Activated CD4-positive, alpha-beta T cell treated with anti-CD3 and anti-CD28 coated beads for 36 hours (primary cell): ENCODE measurements around the gene COL21A1. TPM values are rescaled to one million over a fixed set of nuclear protein-coding genes. Genes with fewer than 3 reads are reported as not detected.
"Not testable (repeated sequence)": the region's sequence is repeated elsewhere in the genome, so short reads cannot be mapped to it uniquely, and the experiment has no call there.

Experiments used
- ATAC-seq: fragments of 200-7000 bp; cut with Tn5 transposase; one replicate; pipeline ENCODE4 v1.10.0; 2021; ENCODE audit warnings: mild to moderate bottlenecking, moderate library complexity
- CTCF ChIA-PET: fragments of 350-600 bp; sonication (Branson Sonifier 250); formaldehyde crosslinking; loops from one replicate; lab custom pipeline; 2021; ENCODE audit warnings: antibody characterized with exemption; lab: Charles Lee
- POLR2A ChIA-PET: fragments of 350-600 bp; sonication (Branson Sonifier 250); formaldehyde crosslinking; loops from one replicate; lab custom pipeline; 2021; ENCODE audit warnings: antibody characterized with exemption, inconsistent platforms; lab: Charles Lee
- DNase-seq: peaks from one replicate; pipeline ENCODE4 v3.0.0-alpha.2; 2020
- H3K27ac Mint-ChIP-seq: one replicate; pipeline ENCODE4 v1.8.0; 2021; ENCODE audit warnings: mixed read lengths
- H3K27me3 Mint-ChIP-seq: one replicate; pipeline ENCODE4 v1.8.0; 2021; ENCODE audit warnings: mixed read lengths
- H3K36me3 Mint-ChIP-seq: one replicate; pipeline ENCODE4 v1.8.0; 2021; ENCODE audit warnings: low read depth, mixed read lengths
- H3K4me1 Mint-ChIP-seq: one replicate; pipeline ENCODE4 v1.8.0; 2021; ENCODE audit warnings: mixed read lengths
- H3K4me3 Mint-ChIP-seq: one replicate; pipeline ENCODE4 v1.8.0; 2021; ENCODE audit warnings: mild to moderate bottlenecking, moderate library complexity, mixed read lengths
- H3K9me3 Mint-ChIP-seq: one replicate; pipeline ENCODE4 v1.8.0; 2021; ENCODE audit warnings: low read depth, mixed read lengths
- intact Hi-C, 2 experiments: fragments of 100-400 bp; cut with DNase I in 1 of 2; cut with micrococcal nuclease in 1 of 2; formaldehyde crosslinking; loops; one replicate each; pipeline versions ENCODE4 v1.14.2 to v1.15.1; 2022 to 2024; cut with DNase I, micrococcal nuclease
- total RNA-seq, 2 experiments: library from RNA; stranded (reverse); gene quantifications; one replicate each; pipeline ENCODE4 v1.2.3, GENCODE V29; 2021

COL21A1 gene
- total RNA-seq, 2 experiments from 2014 or later = not detected

DNA sequence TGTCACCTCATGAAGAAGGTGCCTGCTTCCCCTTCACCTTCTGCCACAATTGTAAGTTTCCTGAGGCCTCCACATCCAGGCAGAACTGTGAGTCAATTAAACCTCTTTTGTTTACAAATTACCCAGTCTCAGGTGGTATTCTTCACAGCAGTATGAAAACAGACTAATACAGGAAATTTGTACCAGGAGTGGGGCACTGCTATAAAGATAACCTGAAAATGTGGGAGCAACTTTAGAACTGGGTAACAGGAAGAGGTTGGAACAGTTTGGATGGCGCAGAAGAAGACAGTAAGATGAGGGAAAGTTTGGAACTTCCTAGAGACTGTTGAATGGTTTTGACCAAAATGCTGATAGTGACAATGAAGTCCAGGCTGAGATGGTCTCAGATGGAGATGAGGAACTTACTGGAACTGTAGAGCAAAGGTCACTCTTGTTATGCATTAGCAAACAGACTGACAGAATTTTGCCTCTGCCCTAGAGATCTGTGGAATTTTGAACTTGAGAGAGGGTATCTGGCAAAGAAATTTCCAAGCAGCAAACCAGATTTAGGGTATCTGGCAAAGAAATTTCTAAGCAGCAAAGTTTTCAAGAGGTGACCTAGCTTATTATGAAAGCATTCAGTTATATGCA lies 23.5 kb upstream of the COL21A1 start:
- H3K4me1 Mint-ChIP-seq = no peaks in the 10 kb centered on the region
- ATAC-seq (no peak), DNase-seq (no peak)
- ChIA-PET POLR2A (no interaction called here), CTCF (no interaction called here)
- peaks cover 20% of the 10 kb centered on the region for H3K9me3 Mint-ChIP-seq
- no peaks in the 10 kb centered on the region for H3K36me3 Mint-ChIP-seq
- intact Hi-C loops = no loop called here
- H3K27ac Mint-ChIP-seq = no peak overlapping the region
- H3K4me3 Mint-ChIP-seq = no peak overlapping the region
- H3K27me3 Mint-ChIP-seq = no peaks in the 10 kb centered on the region

DNA sequence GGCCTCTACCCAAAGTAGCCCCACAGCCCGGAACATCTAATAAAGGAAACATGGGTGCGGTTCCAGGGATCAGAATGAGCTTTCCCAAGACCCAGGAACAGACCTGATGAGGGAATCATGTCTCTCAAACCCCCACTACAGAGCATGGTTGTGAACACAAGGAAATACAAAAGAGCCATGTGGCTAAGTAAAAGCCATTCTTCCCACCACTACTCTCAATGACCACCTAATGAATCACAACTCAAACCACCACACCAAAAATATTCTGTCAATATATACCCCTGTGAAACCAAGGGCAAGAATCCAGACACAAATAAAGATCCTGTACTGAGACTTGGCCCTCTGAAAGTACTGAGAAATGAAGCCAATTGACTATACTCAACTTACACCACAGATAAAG lies 20.9 kb upstream of the COL21A1 start:
- ATAC-seq = no peak
- POLR2A ChIA-PET = no interaction called here
- Mint-ChIP-seq H3K4me1 (no peaks in the 10 kb centered on the region), H3K4me3 (no peak overlapping the region), H3K36me3 (no peaks in the 10 kb centered on the region), H3K27me3 (no peaks in the 10 kb centered on the region), H3K27ac (no peak overlapping the region), H3K9me3 (peaks cover 18% of the 10 kb centered on the region)
- intact Hi-C loops = no loop called here
- DNase-seq = no peak
- CTCF ChIA-PET = no interaction called here

DNA sequence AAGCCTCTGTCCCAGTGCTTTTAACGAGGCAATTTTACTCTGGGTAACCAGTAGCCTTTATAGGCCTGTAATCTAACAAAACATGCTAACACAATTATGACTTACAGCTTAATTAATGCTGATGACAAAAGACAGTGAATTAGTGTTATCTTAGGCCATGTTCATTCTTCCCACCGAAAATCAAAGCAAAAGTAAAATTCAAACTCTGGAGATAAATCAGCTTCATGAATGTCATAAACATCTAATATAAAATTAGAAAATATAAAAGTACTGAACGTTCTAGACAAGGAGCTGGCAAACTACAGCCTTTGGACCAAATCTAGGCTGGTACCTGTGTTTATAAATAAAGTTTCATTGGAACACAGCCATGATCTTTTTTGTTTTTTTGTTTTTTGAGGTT lies 18.6 kb upstream of the COL21A1 start:
- H3K36me3 Mint-ChIP-seq = no peaks in the 10 kb centered on the region
- ChIA-PET CTCF (no interaction called here), POLR2A (no interaction called here)
- ATAC-seq (no peak), DNase-seq (no peak)
- intact Hi-C loops = no loop called here
- H3K4me1 Mint-ChIP-seq = no peaks in the 10 kb centered on the region
- no peaks in the 10 kb centered on the region for H3K27me3 Mint-ChIP-seq
- H3K27ac Mint-ChIP-seq = no peak overlapping the region
- H3K4me3 Mint-ChIP-seq = no peak overlapping the region
- H3K9me3 Mint-ChIP-seq = peaks cover 14% of the 10 kb centered on the region

DNA sequence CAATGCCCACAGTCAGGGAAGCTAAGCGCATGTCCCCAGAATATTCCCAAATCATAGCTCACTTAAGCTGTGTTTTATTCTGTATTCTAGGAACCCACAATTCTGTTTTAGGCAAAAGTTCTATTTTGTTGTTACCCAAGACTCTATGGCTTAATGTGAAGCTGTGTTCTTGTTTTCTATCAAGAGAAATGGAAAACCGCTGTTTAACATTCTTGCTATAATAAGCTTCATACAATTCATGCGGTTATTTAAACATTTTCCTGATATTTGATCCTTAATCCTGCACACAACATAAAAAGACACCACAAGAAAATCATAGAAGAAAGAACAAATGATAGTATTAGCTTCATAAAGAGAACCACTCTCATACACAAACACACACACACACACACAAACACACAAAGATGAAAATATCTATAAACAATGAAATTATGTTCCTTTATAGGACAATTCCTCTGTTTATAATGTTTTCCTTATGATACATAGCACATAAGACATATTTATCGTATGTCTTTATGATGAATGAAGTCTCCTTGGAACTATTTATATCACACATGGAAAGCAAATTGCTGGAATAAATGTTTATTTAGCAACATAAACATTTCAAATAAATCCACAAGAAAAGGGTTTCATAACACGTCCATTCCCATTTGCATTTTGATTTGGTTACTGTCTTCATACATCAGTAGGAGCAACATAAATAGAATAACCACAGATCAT lies 16.4 kb upstream of the COL21A1 start:
- Mint-ChIP-seq H3K4me3 (no peak overlapping the region), H3K9me3 (peaks cover 4% of the 10 kb centered on the region), H3K27me3 (no peaks in the 10 kb centered on the region), H3K4me1 (no peaks in the 10 kb centered on the region), H3K27ac (no peak overlapping the region), H3K36me3 (no peaks in the 10 kb centered on the region)
- intact Hi-C loops = no loop called here
- ChIA-PET CTCF (interaction anchor here (1.2 kb wide), 1 partner anchor 14 kb away, joined by 3 read pairs; no protein-coding TSS in a partner anchor), POLR2A (no interaction called here)
- DNase-seq (no peak), ATAC-seq (no peak)

DNA sequence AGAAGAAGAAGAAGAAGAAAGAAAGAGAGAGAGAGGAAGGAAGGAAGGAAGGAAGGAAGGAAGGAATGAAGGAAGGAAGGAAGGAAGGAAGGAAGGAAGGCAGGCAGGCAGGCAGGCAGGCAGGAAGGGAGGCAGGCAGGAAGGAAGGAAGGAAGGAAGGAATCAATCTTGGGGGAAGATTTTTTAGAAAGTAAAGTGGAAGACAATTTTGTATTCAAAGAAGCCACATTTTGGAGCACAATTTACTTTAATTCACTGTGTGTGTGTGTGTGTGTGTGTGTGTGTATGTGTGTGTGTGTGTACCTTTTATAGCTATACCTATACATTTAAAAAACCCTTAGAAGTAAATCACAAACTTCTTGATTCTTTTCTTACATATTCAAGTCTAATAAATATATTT lies 13.2 kb upstream of the COL21A1 start:
- H3K27ac Mint-ChIP-seq, H3K27me3 Mint-ChIP-seq, intact Hi-C loops, H3K9me3 Mint-ChIP-seq, DNase-seq, ATAC-seq, POLR2A ChIA-PET, H3K36me3 Mint-ChIP-seq, H3K4me1 Mint-ChIP-seq, H3K4me3 Mint-ChIP-seq, CTCF ChIA-PET: not testable (repeated sequence)

DNA sequence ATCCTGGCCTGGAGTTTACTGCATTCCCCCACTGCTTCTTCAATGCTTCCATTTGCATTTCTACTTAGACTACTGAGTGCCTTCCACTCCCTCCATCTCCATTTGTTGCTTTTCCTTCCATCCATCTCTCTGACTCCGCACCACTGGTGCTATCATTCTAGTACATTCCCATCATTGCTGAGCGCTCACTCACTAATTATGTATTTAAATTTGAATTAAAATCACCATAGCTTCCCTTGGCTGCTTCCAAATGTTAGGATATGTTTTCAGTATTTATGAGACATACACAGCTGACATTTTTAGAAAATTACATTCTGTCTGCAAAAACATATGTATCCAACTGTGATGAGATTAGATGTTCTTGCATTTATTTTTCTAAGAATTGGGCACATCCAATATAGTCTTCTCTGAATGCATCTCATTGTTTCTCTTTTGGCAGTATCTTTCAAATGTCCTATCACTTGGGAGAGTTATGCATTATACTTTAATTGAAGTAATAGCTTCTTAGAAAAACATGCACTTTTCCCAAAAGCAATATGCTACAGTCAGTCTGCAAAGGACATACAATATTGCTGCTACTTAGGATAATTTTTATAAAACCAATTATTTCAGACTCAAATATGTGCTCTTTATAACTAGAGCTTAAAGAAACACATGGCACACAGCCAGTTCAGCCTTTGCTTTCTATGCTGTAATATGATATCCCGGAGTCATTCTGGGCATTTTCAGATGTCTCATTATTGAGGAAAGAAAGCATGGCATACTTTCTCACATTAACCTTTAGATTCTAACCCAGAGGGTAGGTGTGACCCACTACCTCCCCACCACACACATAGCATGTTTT lies 12.1 kb upstream of the COL21A1 start:
- no peak for ATAC-seq

DNA sequence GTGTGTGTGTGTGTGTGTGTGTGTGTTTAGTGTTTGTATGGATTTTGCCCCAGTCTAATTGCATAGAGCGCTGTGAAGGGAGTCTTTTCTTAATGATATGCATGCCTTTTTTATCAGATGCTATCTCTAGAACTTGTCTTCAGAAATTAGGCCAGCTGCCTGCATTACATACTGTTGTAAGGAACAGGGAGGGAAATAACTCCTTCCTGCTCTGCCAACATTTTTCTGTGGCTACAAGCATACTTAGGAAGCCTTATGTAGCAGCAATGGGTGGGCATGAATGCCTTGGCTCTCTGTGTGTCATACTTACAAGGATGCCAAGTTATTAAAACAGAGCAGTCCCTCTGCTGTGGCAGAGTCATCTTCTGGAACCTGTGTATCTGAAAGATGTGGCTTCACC lies 8.0 kb upstream of the COL21A1 start:
- H3K36me3 Mint-ChIP-seq = no peaks in the 10 kb centered on the region

More for the DNA sequence above, 12.1 kb upstream of the COL21A1 start:
- ChIA-PET POLR2A (no interaction called here), CTCF (no interaction called here)
- Mint-ChIP-seq H3K4me1 (no peaks in the 10 kb centered on the region), H3K4me3 (no peak overlapping the region), H3K9me3 (no peaks in the 10 kb centered on the region), H3K27ac (no peak overlapping the region), H3K36me3 (no peaks in the 10 kb centered on the region), H3K27me3 (no peaks in the 10 kb centered on the region)
- no peak for DNase-seq
- intact Hi-C loops = no loop called here

DNA sequence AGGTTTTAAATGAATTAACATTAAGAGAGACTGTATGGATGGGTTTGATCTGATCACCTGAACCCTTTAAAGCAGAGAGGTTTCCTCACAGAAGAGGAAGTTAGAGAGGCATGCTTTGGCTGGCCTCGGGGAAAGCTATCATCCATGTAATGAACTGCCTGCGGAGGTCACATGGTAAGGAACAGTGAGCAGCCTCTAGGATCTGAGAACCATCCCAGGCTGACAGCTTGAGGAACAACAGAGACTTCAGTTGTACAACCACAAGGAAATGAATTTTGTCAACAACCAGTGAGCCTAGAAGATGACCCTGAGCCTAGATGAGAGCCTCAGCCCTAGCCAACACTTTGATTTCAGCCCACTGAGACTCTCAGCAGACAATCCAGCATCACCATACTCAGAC lies 2.9 kb upstream of the COL21A1 start:
- no peak for ATAC-seq
- DNase-seq = no peak
- Mint-ChIP-seq H3K4me1 (no peaks in the 10 kb centered on the region), H3K36me3 (no peaks in the 10 kb centered on the region), H3K27me3 (peaks cover 9% of the 10 kb centered on the region), H3K4me3 (no peak overlapping the region), H3K27ac (no peak overlapping the region), H3K9me3 (no peaks in the 10 kb centered on the region)
- POLR2A ChIA-PET = no interaction called here
- CTCF ChIA-PET = interaction anchor here (1.5 kb wide), 1 partner anchor 13 kb away, joined by 3 read pairs; no protein-coding TSS in a partner anchor
- intact Hi-C loops = no loop called here

More for the DNA sequence above, 8.0 kb upstream of the COL21A1 start:
- ChIA-PET POLR2A (no interaction called here), CTCF (interaction anchor here (0.6 kb wide), 1 partner anchor 12 kb away, joined by 3 read pairs; no protein-coding TSS in a partner anchor)
- no peaks in the 10 kb centered on the region for H3K27me3 Mint-ChIP-seq
- no peak for ATAC-seq
- no peak for DNase-seq
- H3K4me1 Mint-ChIP-seq = no peaks in the 10 kb centered on the region
- intact Hi-C loops = no loop called here
- H3K9me3 Mint-ChIP-seq = no peaks in the 10 kb centered on the region
- H3K4me3 Mint-ChIP-seq = no peak overlapping the region
- no peak overlapping the region for H3K27ac Mint-ChIP-seq

DNA sequence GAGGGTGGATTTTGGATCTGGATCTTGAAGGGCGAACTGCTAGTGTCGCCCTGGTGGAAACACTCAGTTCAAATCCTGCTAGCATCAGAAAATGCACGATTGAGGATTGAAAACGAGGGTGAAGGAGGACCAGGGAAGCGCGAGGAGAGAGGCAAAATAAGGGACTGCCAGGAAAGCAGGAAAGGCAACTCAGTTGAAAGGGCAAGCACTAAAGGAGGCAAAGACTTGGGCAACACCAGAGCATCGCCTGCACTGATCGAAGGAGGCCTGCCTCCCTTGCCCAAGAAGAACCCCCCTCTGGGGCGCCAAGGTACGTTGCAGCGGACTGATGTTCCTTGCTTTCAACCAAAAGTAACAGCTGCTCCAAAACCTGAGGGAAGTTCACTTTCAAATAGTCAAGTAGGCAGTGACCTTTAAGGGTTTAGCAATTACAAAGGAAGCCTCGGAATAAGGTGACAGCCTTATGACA lies 308 bp upstream of the COL21A1 start:
- no peak for ATAC-seq
- no peak for DNase-seq
- no peaks in the 10 kb centered on the region for H3K4me1 Mint-ChIP-seq
- CTCF ChIA-PET = no interaction called here
- H3K36me3 Mint-ChIP-seq = no peaks in the 10 kb centered on the region
- POLR2A ChIA-PET = no interaction called here
- H3K27ac Mint-ChIP-seq = no peak overlapping the region
- H3K27me3 Mint-ChIP-seq = peaks cover 9% of the 10 kb centered on the region
- H3K9me3 Mint-ChIP-seq = no peaks in the 10 kb centered on the region
- H3K4me3 Mint-ChIP-seq = no peak overlapping the region
- intact Hi-C loops = no loop called here

DNA sequence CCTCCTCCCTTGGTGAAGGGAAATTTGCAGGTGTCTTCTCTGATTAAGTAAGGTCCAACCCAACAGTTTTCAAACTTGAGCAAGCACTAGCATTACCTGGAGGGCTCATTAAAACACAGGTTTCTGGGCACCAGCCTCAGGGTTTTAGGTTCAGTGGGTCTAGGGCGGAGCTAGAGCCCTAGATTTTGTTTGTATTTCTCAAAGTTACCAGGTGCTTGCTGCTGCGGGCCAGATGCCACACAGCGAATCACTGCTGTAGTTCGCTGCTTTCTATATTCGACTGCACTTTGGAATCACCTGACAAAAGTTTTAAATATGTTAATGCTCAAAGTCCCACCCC lies 869 bp downstream of the COL21A1 start:
- Mint-ChIP-seq H3K36me3 (no peaks in the 10 kb centered on the region), H3K27me3 (peaks cover 9% of the 10 kb centered on the region), H3K4me1 (no peaks in the 10 kb centered on the region), H3K4me3 (no peak overlapping the region), H3K9me3 (no peaks in the 10 kb centered on the region), H3K27ac (no peak overlapping the region)
- no peak for DNase-seq
- ChIA-PET POLR2A (no interaction called here), CTCF (interaction anchor here (0.9 kb wide), 1 partner anchor 8 kb away, joined by 3 read pairs; no protein-coding TSS in a partner anchor)
- intact Hi-C loops = no loop called here
- no peak for ATAC-seq

DNA sequence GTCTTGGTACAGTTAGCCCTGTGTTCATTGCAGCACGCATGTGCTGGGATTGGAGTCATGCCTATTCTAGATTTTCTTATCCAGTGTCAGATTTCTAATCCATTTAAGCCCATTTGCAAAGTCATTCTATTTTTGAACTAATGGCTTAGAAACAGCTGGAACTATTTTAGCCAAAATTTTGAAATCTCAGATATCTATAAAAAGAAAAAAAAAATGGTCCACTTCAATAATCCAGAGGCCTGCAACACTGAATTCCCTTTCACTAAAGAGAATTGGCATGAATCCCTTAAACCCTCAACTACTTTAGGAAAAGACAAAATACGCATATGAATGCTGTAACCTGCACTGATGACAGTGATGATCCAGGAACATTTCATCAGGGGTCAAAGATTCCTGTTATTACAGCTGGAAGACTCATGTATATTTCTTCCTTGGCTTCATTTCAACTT lies 1.5 kb downstream of the COL21A1 start:
- no peaks in the 10 kb centered on the region for H3K9me3 Mint-ChIP-seq
- ChIA-PET POLR2A (no interaction called here), CTCF (no interaction called here)
- H3K27ac Mint-ChIP-seq = no peak overlapping the region
- no peak overlapping the region for H3K4me3 Mint-ChIP-seq
- intact Hi-C loops = no loop called here
- ATAC-seq (no peak), DNase-seq (no peak)
- H3K4me1 Mint-ChIP-seq = no peaks in the 10 kb centered on the region
- peaks cover 9% of the 10 kb centered on the region for H3K27me3 Mint-ChIP-seq
- H3K36me3 Mint-ChIP-seq = no peaks in the 10 kb centered on the region
